NCI-H526 treated with DMSO at 0.1 percent for 48 hours (cell line): ENCODE data around the gene PACSIN2.
"Not testable (repeated sequence)": the region's sequence is repeated elsewhere in the genome, so short reads cannot be mapped to it uniquely, and the experiment has no call there.

Source experiments
- DNase-seq: peaks from one replicate; lab custom pipeline; 2025; lab: John Stamatoyannopoulos, UW

Gene PACSIN2

DNA sequence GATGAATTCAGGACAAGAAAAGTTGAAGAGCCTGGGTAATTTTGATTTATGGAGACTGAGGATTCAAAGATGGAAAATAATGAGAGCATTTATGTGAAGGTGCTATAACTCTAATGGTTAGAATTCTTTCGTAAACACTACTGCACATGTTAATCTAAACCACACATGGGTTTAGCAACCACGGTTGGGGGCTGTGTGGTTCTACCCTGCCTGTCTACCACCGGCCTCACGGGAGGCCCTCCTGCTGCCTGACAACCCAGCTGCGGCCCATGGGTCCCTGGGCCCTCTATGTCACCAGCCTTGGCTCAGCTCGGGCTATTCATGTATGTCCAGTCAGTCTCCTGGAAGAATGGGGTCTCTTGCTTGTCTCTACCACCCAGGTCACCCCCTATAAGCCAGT, 89.4 kb downstream of the PACSIN2 start:
- no peak for DNase-seq

GRCh38 chr22:42925031-42925430, 89.9 kb downstream of the PACSIN2 start:
- DNase-seq = not testable (repeated sequence)

- no peak for DNase-seq
Observed at GRCh38 chr22:42924436-42924835, 90.5 kb downstream of the PACSIN2 start.

GRCh38 chr22:42922374-42923191, 92.4 kb downstream of the PACSIN2 start:
- no peak for DNase-seq

DNA sequence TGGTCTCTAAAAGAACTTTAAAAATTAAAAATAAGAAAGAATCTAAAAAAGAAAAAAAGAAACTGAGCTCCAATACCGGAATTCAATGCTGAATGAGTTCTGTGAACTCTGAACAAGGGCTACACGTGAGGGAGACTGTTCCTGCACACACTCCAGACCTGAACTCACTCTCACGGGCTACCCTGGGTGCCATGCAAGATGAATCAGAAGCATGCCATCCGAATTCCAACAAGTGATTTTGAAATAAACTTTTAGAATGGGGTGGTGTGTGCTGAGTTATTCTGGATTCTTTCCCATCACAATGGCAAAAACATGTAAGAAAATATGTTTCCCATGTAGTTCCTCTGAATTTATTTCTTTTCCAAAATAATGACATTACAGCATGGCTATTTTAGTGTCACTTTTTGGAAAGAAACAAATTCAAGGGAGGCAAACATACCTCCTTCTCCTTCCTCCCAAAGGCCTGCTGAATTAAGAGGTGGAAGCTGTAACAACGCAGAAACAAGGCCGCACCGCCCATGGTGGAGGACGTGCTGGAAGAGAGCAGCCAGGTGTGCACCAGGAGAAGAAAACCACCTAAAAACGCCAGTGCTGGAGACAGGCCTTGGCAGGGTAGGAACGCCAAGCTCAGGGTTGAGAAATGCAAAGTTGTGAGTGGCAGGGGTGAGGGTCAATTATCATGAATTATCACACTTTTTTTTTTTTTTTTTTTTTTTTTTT, 94.7 kb downstream of the PACSIN2 start:
- no peak for DNase-seq

DNA sequence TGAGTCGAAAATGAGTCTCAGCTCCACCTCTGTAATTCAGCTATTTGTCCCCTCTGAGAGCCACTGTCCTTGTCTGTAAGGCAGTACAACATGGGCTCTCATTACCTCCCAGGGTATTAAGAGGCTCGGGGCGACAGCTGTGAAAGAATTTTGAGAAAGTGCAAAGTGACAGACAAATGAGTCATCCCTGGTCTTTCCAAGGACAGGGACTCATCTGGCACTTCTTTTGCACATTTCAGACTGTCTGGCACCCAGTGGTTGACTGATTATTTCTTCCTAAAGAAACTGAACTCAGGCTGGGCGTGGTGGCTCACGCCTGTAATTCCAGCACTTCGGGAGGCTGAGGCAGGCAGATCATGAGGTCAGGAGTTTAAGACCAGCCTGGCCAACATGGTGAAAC, 95.8 kb downstream of the PACSIN2 start:
- no peak for DNase-seq

DNA sequence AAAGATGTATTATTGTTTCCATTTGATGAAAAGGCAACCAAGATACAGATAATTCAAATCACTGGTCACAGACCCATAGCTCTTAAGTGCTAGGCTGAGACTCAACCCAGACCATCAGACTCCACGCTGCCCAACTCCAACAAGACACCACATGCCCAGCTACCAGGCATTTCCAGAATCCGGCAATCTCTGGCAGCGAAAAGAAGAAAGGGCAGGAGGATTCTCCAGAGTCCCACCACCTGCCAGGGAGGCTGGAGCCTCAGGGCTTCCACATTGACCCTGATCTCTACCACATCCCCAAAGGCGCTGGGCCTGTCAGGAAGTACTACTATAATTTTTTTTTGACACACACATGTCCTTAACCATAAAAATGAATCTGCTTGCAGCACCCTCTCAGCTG, 96.4 kb downstream of the PACSIN2 start:
- DNase-seq = no peak

DNA sequence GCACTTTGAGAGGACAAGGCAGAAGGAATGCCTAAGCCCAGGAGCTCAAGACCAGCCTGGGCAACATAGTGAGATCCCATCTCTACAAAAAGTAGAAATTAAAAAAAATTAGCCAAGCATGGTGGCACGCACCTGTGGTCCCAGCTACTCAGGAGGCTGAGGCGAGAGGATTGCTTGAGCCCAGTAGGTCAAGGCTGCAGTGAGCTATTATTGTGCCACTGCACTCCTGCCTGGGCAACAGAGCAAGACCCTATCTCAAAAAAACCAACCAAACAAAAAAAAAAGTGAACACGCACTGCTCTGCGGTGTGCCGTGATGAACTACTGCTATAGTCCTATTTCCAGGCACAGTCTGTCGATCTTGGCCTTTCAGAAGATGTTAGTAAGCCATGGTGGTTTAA, 97.6 kb downstream of the PACSIN2 start:
- DNase-seq = not testable (repeated sequence)

DNA sequence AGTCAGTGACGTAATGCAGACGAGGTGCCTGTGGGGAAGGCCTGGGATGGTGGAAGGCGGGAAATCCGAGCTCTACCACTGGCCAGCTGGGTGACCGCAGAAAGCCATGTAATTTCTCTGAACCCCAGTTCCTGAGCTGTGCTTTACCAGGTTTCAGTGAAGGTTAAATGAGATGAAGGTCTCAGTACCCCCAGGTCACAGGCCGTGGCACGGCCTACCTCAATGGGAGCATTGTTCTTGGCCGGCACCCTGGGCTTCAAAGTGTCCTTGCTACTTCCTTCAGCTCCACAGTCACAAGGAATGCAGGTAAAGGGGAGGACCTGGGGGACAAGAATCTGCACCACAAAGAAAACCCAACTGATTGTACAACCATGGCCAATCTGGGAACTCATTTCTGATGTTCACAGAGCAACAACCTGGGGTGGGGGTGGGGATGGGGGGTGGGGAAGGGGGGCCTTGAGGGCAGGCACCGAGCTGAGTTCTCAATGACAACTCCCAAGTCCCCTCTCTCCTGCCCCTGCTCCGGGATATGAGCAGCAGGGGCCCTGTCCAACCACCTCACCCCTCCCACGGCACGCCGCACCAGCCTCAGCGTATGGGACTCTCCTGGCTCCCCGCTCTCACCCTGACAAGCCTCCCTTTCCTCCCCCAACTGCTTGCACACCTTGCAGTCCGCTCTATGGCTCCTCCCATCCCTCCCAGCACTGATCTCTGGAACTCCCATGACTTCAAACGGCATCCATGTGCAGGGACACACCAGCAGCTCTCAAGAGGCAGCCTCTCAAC, 98.8 kb downstream of the PACSIN2 start:
- no peak for DNase-seq

DNA sequence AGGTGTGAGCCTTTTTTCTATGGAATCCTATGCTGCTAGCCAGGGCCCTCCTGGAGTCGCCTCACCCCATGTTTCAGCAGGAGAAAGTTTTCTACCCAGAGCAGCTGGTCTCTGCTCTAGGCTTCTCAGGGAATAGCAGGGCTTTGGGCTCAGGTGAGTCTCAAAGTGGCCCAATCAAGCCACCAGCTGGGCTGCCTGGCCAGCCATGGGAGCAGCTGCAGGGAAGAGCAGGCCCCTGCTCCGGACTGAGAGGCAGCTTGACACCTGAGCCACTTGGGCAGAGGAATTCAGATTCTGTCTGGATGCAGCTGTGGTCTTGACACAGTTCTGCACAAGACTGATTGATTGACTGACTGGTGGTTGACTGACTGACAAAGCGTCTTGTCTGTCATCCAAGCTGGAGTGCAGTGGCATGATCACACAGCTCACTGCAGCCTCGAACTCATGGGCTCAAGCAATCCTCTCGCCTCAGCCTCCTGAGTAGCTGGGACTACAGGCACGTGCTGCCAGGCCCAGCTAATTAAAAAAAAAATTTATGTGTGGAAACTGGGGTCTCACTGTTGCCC, 100.4 kb downstream of the PACSIN2 start:
- DNase-seq = no peak

GRCh38 chr22:42913874-42914510, 101.0 kb downstream of the PACSIN2 start:
- DNase-seq = no peak

- DNase-seq = no peak
Observed at GRCh38 chr22:42912059-42912458, 102.9 kb downstream of the PACSIN2 start.

DNA sequence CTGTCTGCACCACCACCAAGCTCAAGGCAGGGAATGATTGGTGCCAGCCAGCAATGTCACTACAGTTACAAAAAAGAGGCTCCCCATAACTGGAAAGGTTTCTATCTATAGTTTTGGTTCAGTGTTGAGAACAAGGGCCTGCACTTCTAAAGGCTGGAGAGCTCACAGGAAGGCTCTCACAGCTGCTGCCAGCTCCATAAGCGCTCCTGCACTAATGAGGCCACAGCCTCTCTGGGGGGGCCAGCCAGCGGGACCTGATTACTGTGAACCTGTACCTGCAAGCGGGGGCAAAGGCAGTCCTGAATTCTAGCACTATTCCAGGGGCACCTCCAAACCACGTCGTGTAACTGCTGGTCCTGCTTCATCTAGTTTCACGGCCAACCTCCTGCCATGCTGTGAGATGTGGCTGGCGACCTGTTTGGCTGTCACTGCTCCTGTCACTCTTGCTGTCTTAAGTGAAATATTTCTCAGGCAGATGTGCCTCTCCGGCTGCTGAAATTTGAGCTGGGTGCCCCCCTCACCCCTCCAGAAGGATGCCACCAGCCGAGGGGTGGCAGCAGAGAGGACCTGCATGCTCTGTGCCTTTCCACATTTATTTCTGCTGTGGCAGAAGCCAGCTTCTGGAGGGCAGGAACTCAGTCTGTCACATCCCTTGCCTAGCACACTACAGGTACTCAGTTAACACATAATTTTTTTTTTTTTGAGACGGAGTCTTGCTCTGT, 104.6 kb downstream of the PACSIN2 start:
- no peak for DNase-seq

- no peak for DNase-seq
Observed at GRCh38 chr22:42909363-42910058, 105.4 kb downstream of the PACSIN2 start.

- no peak for DNase-seq
Observed at GRCh38 chr22:42908374-42908746, 106.6 kb downstream of the PACSIN2 start.

- no peak for DNase-seq
Observed at GRCh38 chr22:42907404-42908373, 107.3 kb downstream of the PACSIN2 start.

- DNase-seq = no peak
Observed at GRCh38 chr22:42906605-42907348, 108.2 kb downstream of the PACSIN2 start.

- no peak for DNase-seq
Observed at GRCh38 chr22:42905702-42906183, 109.2 kb downstream of the PACSIN2 start.
